ENCODE data around the gene RAMP3.
"Not testable (repeated sequence)": the region's sequence is repeated elsewhere in the genome, so short reads cannot be mapped to it uniquely, and the experiment has no call there.

The RAMP3 gene, protein sequence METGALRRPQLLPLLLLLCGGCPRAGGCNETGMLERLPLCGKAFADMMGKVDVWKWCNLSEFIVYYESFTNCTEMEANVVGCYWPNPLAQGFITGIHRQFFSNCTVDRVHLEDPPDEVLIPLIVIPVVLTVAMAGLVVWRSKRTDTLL

GRCh38 chr7:45157653-45158401 lies at the start of gene RAMP3:
Gene RAMP3, plus strand, starts transcription at chr7:45157791. Its CDS starts 38 bp downstream, at chr7:45157829.
- no peak for DNase-seq

- DNase-seq, result no peak
Measured at GRCh38 chr7:45108863-45109262, 48.7 kb upstream of the RAMP3 start.

DNA sequence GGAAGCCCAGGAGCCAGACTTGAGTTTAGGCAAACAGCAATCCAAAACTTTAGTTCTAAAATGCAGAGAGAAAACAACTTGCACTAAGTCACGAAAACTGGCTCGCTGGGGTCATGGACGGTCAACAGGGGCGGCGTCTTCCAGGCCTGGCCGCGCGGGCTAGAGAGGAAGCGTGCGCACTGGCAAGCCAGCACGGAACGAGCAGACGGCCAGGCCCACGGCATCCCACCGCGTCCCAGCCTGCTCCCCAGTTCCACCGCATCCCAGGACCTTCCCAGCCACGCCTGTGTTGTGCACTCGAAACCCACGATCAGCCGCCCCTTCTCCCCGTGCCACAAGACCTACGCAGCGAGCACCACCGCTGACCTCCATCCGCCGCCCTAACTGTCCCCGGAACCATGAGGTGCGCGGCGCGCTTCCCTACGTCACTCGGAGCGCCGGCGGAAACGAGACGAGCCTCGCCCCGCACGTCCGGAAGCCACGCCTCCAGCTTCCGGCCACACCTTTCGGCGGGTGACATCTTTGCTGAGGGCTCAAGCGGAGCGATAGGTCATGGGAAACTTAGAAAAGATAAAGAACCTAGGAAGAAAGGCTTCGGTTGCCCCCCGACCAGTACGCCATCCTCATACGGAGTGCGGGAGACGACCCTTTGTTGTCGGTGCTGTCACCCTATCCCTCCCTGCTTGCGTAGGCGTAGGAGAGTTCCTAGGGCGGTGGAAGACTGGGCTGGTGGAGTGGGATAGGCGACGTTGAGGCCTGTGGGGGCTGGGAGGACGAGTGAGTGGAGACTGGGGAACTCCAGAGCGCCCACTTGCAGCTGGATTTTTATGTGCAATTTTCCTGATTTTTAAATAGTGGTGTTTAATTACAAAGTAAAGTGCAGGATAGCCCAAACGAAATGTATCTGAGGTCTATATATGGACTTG lies 46.0 kb upstream of the RAMP3 start, which contains the start of gene TBRG4:
TSS of gene TBRG4 (minus strand) at position 400 of the 926 bp plus-strand sequence. CDS start 2,460 bp downstream, outside the sequence.
- peak; percentile 93 to 96 for DNase-seq

- DNase-seq, result no peak
Measured at GRCh38 chr7:45112648-45113047, 44.9 kb upstream of the RAMP3 start.

- DNase-seq, result not testable (repeated sequence)
Measured at GRCh38 chr7:45114257-45114656, 43.3 kb upstream of the RAMP3 start.

DNA sequence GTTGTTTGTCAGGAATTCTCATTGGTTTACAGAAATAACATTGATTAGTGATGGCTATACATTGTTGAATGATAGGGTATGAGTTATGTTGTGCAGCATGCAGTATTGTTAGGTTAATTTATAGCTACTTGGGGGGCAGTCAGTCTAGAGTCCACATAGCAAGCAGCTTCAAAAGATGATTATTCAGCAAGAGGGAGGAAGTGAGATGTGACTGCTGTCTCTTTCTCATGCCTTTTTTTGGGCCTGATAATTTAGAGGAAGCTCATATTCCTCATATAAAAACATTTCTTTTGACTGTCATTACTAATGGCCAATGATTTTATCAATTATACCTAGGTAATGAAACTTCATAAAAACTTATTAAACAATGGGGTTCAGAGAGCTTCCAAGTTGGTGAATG lies 42.7 kb upstream of the RAMP3 start:
- no peak for DNase-seq

DNA sequence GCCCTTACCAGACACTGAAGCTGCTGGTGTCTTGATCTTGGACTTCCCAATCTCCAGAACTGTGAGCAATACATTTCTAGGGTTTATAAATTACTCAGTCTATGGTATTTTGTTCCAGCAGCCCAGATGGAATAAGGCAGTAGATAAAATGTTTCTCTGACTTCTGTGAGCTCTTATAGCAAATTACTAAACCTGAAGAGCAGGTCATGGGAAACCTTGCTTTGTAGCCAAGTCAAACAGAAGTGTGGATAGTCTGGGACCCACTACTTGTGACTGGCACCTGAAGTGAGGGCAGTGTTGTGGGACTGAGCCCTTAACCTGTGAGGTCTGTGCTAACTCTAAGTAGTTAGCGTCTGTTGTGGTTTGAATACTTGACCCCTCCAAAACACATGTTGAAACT lies 41.5 kb upstream of the RAMP3 start:
- DNase-seq, result no peak

DNA sequence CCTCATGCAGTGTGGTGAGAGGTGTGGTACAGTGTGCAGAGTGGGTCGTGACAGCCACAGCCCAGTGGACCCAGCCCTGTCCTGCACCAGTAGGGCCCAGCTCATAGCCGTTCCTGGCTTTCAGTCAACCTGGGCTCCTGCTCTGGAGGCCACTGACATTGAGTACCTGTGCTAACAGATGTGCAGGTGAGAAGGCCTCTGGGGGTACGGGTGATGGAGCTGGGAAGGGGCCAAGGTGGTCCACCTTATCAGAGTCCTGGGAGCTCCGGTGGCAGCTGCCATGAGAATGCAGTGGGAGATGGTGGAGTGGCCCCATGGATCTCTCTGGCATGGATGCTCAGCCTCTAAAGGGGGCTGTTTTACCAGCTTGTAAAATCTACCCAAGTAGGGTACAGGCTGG lies 40.0 kb upstream of the RAMP3 start:
- no peak for DNase-seq

- DNase-seq, result no peak
Measured at GRCh38 chr7:45118292-45118691, 39.3 kb upstream of the RAMP3 start.

GRCh38 chr7:45118889-45119331 lies 38.7 kb upstream of the RAMP3 start:
- DNase-seq, result no peak

GRCh38 chr7:45119550-45119949 lies 38.0 kb upstream of the RAMP3 start:
- DNase-seq, result no peak

GRCh38 chr7:45122975-45123860 lies 34.4 kb upstream of the RAMP3 start:
- DNase-seq, result no peak

DNA sequence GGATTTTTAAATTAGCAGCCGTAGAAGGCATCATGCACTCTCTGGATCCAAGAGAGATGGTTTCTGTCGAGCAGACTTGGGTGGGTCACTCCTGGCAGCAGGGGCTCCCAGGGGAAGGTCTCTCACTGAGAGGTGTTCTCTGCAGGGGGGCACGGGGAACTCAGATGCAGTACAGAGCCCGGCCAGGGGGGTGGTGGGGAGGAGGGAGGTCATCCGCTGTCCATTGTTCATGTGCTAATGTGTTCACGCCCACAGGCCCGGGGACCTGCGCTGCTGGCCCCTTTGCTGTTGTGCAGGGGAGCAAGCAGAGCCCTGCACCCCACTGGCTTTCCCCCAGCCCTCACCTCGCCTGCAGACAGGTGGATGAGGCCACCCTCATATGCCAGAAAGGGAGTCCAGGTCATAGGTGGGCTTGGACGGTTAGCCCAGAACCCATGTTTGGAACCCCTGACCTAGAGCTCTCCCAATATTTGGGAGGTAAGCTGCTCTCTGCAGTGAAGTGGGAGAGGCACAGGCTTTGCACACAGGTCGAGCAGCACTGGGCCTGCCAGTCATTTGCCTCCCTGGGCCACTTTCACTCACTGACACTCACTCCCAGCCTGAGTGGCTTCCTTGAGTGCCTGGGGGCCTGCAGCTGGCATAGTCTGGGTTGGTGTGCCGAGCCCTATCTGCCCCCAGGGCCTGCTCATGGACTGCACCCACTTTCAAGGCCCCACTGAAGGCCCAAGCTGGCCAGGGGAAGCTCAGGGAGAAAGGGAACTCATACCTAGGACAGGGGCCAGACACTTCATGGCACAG lies 33.5 kb upstream of the RAMP3 start:
- DNase-seq, result no peak

GRCh38 chr7:45125193-45125904 lies 32.2 kb upstream of the RAMP3 start:
- no peak for DNase-seq

- no peak for DNase-seq
Measured at GRCh38 chr7:45126201-45126600, 31.4 kb upstream of the RAMP3 start.

GRCh38 chr7:45126920-45127319 lies 30.7 kb upstream of the RAMP3 start:
- DNase-seq, result no peak

DNA sequence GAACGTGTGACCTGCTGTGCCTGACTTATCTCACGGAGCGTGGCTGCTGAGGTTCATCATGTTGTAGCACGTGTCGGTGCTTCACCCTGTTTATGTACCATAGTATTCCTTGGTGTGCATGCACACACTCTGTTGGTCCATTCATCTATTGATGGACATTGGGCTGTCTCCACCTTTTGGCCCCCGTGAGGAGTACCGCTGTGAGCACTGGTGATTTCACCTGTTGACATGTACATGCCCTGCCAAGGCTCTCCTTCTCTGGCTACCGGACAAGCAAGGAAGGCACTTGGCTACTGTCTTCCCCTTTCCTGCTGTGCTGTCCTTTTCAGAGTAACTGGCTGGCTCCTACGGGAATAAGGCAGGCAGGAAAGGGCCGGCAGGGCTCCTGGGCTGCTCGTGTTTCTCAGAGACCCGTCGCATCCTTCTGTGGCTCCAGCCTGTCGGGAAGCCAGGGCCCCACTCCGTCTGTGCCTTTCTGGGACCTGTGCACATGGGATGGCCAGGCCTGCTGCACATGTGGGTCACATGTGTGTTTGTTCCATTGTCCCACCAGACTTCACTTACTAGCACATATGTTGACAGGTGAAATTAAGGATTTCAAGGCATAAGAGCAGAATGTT lies 28.3 kb upstream of the RAMP3 start:
- DNase-seq, result no peak

GRCh38 chr7:45129906-45130305 lies 27.7 kb upstream of the RAMP3 start:
- DNase-seq, result no peak

GRCh38 chr7:45130910-45131309 lies 26.7 kb upstream of the RAMP3 start:
- DNase-seq, result no peak

DNA sequence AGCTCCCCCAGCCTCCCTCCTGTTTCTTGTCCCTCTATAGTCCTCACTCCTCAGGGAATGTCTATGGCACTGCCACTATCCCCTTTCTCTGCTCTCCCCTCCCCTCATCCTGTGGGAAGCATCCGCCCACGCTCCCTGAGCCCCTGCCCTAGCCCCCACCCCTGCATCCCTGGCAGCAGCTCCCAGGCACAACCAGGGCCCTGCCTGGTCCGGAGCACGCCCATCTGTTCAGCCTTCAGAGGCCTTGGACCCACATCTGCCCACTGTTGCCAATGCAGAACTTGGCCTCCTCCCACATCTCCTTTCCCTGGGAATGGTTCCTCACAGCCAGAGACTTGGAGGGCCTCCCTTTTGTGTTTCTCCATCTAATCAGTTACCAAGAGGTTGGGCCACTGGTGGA lies 25.7 kb upstream of the RAMP3 start:
- DNase-seq, result no peak
